Activated CD8-positive, alpha-beta memory T cell treated with anti-CD3 and anti-CD28 coated beads, Interleukin-2, amount 50 U/mL, for 4 hours (primary cell): ENCODE data around the gene KAT8.
"Not testable (repeated sequence)": the region's sequence is repeated elsewhere in the genome, so short reads cannot be mapped to it uniquely, and the experiment has no call there.

ENCODE experiments used
- DNase-seq: peaks from one replicate; pipeline ENCODE4 v3.0.0-alpha.2; 2020

KAT8 gene

GRCh38 chr16:31134091-31134571, 16.7 kb downstream of the KAT8 start:
- DNase-seq = no peak

GRCh38 chr16:31134625-31135534, 17.4 kb downstream of the KAT8 start:
- no peak for DNase-seq

GRCh38 chr16:31135535-31136286, 18.2 kb downstream of the KAT8 start, which contains the start of gene PRSS8:
Gene PRSS8, minus strand, starts transcription at chr16:31135727. Its CDS starts 229 bp downstream, at chr16:31135498.
- DNase-seq = no peak

- DNase-seq = no peak
Observed at GRCh38 chr16:31136287-31136662, 18.8 kb downstream of the KAT8 start.

GRCh38 chr16:31136822-31137499, 19.5 kb downstream of the KAT8 start:
- not testable (repeated sequence) for DNase-seq

GRCh38 chr16:31138621-31139578, 21.4 kb downstream of the KAT8 start:
- DNase-seq = no peak

GRCh38 chr16:31141071-31141469, 23.6 kb downstream of the KAT8 start:
- DNase-seq = not testable (repeated sequence)

- no peak for DNase-seq
Observed at GRCh38 chr16:31141489-31142108, 24.1 kb downstream of the KAT8 start.

GRCh38 chr16:31142109-31143010, 24.9 kb downstream of the KAT8 start:
- DNase-seq = peak; percentile 98

GRCh38 chr16:31143011-31143693, 25.7 kb downstream of the KAT8 start:
- DNase-seq = no peak

GRCh38 chr16:31143694-31144148, 26.3 kb downstream of the KAT8 start:
- DNase-seq = no peak

GRCh38 chr16:31144418-31144817, 27.0 kb downstream of the KAT8 start:
- DNase-seq = not testable (repeated sequence)

GRCh38 chr16:31145398-31145990, 28.0 kb downstream of the KAT8 start:
- DNase-seq = no peak

- DNase-seq = no peak
Observed at GRCh38 chr16:31147574-31147973, 30.1 kb downstream of the KAT8 start.

- no peak for DNase-seq
Observed at GRCh38 chr16:31148281-31148728, 30.8 kb downstream of the KAT8 start.

GRCh38 chr16:31148896-31149295, 31.4 kb downstream of the KAT8 start:
- no peak for DNase-seq

GRCh38 chr16:31149332-31149731, 31.9 kb downstream of the KAT8 start:
- no peak for DNase-seq

GRCh38 chr16:31149894-31150890, 32.7 kb downstream of the KAT8 start, which contains the start of gene PRSS36:
Gene PRSS36, minus strand, starts transcription at chr16:31150066. Its CDS starts 31 bp downstream, at chr16:31150035.
- no peak for DNase-seq
